ENCODE data around the gene PCCA. TPM values are rescaled to one million over a fixed set of nuclear protein-coding genes. Genes with fewer than 3 reads are reported as not detected.

PCCA gene
- total and polyA plus RNA-seq, 4 donors: 17.7 to 37.4 (median 22.6) TPM

- DNase-seq (peak in 1 of 2 donors; percentile 71), ATAC-seq (ENCODE audit: low FRiP score) (no peak)
- Histone ChIP-seq H3K4me1 (ENCODE audit: control insufficient read depth in 1 of 2, insufficient read depth in 2 of 2, low read length in 2 of 2) (no peaks in the 10 kb centered on the region), H3K9me3 (ENCODE audit: control insufficient read depth, low read length) (no peaks in the 10 kb centered on the region), H3K27me3 (ENCODE audit: control insufficient read depth in 1 of 2, insufficient read depth in 2 of 2, low read length in 1 of 2) (no peaks in the 10 kb centered on the region), H3K36me3 (ENCODE audit: control insufficient read depth in 1 of 2, insufficient read depth in 2 of 2, low read length in 1 of 2) (no peaks in the 10 kb centered on the region), H3K4me3 (ENCODE audit: low read length in 2 of 2) (no peak overlapping the region), H3K27ac (ENCODE audit: low read depth in 1 of 2, low read length in 2 of 2) (no peak overlapping the region)
- 88% methylated on average over 26 of the region's 26 CpGs for WGBS, 2 donors
- intact Hi-C loops (cut with DNase I): no loop called here
Observed at GRCh38 chr13:100543872-100544602, 455.1 kb downstream of the PCCA start.

- Histone ChIP-seq H3K36me3 (ENCODE audit: control insufficient read depth in 1 of 2, insufficient read depth in 2 of 2, low read length in 1 of 2) (no peaks in the 10 kb centered on the region), H3K27ac (ENCODE audit: low read depth in 1 of 2, low read length in 2 of 2) (no peak overlapping the region), H3K9me3 (ENCODE audit: control insufficient read depth, low read length) (no peaks in the 10 kb centered on the region), H3K27me3 (ENCODE audit: control insufficient read depth in 1 of 2, insufficient read depth in 2 of 2, low read length in 1 of 2) (no peaks in the 10 kb centered on the region), H3K4me3 (ENCODE audit: low read length in 2 of 2) (no peak overlapping the region), H3K4me1 (ENCODE audit: control insufficient read depth in 1 of 2, insufficient read depth in 2 of 2, low read length in 2 of 2) (no peaks in the 10 kb centered on the region)
- intact Hi-C loops (cut with DNase I): no loop called here
- WGBS, 2 donors: 71 to 76% methylated on average over 19 to 22 of the region's 22 CpGs
- peak; percentile 58 for ATAC-seq (ENCODE audit: low FRiP score)
- peak; percentile 59 to 83 for DNase-seq
Observed at GRCh38 chr13:100544866-100545683, 456.2 kb downstream of the PCCA start.

GRCh38 chr13:100545684-100546061, 456.8 kb downstream of the PCCA start:
- Histone ChIP-seq H3K4me1 (ENCODE audit: control insufficient read depth in 1 of 2, insufficient read depth in 2 of 2, low read length in 2 of 2) (no peaks in the 10 kb centered on the region), H3K36me3 (ENCODE audit: control insufficient read depth in 1 of 2, insufficient read depth in 2 of 2, low read length in 1 of 2) (no peaks in the 10 kb centered on the region), H3K27me3 (ENCODE audit: control insufficient read depth in 1 of 2, insufficient read depth in 2 of 2, low read length in 1 of 2) (no peaks in the 10 kb centered on the region), H3K9me3 (ENCODE audit: control insufficient read depth, low read length) (no peaks in the 10 kb centered on the region), H3K27ac (ENCODE audit: low read depth in 1 of 2, low read length in 2 of 2) (no peak overlapping the region), H3K4me3 (ENCODE audit: low read length in 2 of 2) (no peak overlapping the region)
- ATAC-seq (ENCODE audit: low FRiP score) (no peak), DNase-seq (no peak)
- intact Hi-C loops (cut with DNase I): no loop called here
- 95 to 97% methylated on average over 4 of the region's 4 CpGs for whole genome bisulfite sequencing, 2 donors

- no peak for DNase-seq
- intact Hi-C loops (cut with DNase I): no loop called here
- WGBS, 2 donors: 96% methylated on average over 21 of the region's 21 CpGs
- Histone ChIP-seq H3K4me1 (ENCODE audit: control insufficient read depth in 1 of 2, insufficient read depth in 2 of 2, low read length in 2 of 2) (no peaks in the 10 kb centered on the region), H3K4me3 (ENCODE audit: low read length in 2 of 2) (no peak overlapping the region), H3K27ac (ENCODE audit: low read depth in 1 of 2, low read length in 2 of 2) (no peak overlapping the region), H3K27me3 (ENCODE audit: control insufficient read depth in 1 of 2, insufficient read depth in 2 of 2, low read length in 1 of 2) (no peaks in the 10 kb centered on the region), H3K9me3 (ENCODE audit: control insufficient read depth, low read length) (no peaks in the 10 kb centered on the region), H3K36me3 (ENCODE audit: control insufficient read depth in 1 of 2, insufficient read depth in 2 of 2, low read length in 1 of 2) (no peaks in the 10 kb centered on the region)
- no peak for ATAC-seq (ENCODE audit: low FRiP score)
Observed at GRCh38 chr13:100546713-100547405, 458.0 kb downstream of the PCCA start.

- H3K9me3 ChIP-seq (ENCODE audit: control insufficient read depth, low read length): no peaks in the 10 kb centered on the region
- H3K27ac ChIP-seq (ENCODE audit: low read depth in 1 of 2, low read length in 2 of 2): peak overlapping the region in 1 of 2 donors; percentile 25
- WGBS, 2 donors: 12 to 14% methylated on average over 9 of the region's 9 CpGs
- ATAC-seq (ENCODE audit: low FRiP score) (no peak), DNase-seq (no peak)
- H3K27me3 ChIP-seq (ENCODE audit: control insufficient read depth in 1 of 2, insufficient read depth in 2 of 2, low read length in 1 of 2): no peaks in the 10 kb centered on the region
- H3K4me1 ChIP-seq (ENCODE audit: control insufficient read depth in 1 of 2, insufficient read depth in 2 of 2, low read length in 2 of 2): no peaks in the 10 kb centered on the region
- no peak overlapping the region for H3K4me3 ChIP-seq (ENCODE audit: low read length in 2 of 2)
- H3K36me3 ChIP-seq (ENCODE audit: control insufficient read depth in 1 of 2, insufficient read depth in 2 of 2, low read length in 1 of 2): no peaks in the 10 kb centered on the region
- intact Hi-C loops (cut with DNase I): no loop called here
Observed at GRCh38 chr13:100547791-100548201, 458.9 kb downstream of the PCCA start.

GRCh38 chr13:100549316-100549715, 460.4 kb downstream of the PCCA start:
- intact Hi-C loops (cut with DNase I): no loop called here
- Histone ChIP-seq H3K36me3 (ENCODE audit: control insufficient read depth in 1 of 2, insufficient read depth in 2 of 2, low read length in 1 of 2) (no peaks in the 10 kb centered on the region), H3K27ac (ENCODE audit: low read depth in 1 of 2, low read length in 2 of 2) (no peak overlapping the region), H3K4me3 (ENCODE audit: low read length in 2 of 2) (no peak overlapping the region), H3K9me3 (ENCODE audit: control insufficient read depth, low read length) (no peaks in the 10 kb centered on the region), H3K27me3 (ENCODE audit: control insufficient read depth in 1 of 2, insufficient read depth in 2 of 2, low read length in 1 of 2) (no peaks in the 10 kb centered on the region), H3K4me1 (ENCODE audit: control insufficient read depth in 1 of 2, insufficient read depth in 2 of 2, low read length in 2 of 2) (no peaks in the 10 kb centered on the region)
- DNase-seq (no peak), ATAC-seq (ENCODE audit: low FRiP score) (no peak)
- WGBS, 2 donors: 87 to 92% methylated on average over 9 of the region's 9 CpGs

GRCh38 chr13:100552755-100553154, 463.9 kb downstream of the PCCA start:
- Histone ChIP-seq H3K27ac (ENCODE audit: low read depth in 1 of 2, low read length in 2 of 2) (no peak overlapping the region), H3K27me3 (ENCODE audit: control insufficient read depth in 1 of 2, insufficient read depth in 2 of 2, low read length in 1 of 2) (no peaks in the 10 kb centered on the region), H3K9me3 (ENCODE audit: control insufficient read depth, low read length) (no peaks in the 10 kb centered on the region), H3K4me3 (ENCODE audit: low read length in 2 of 2) (no peak overlapping the region), H3K4me1 (ENCODE audit: control insufficient read depth in 1 of 2, insufficient read depth in 2 of 2, low read length in 2 of 2) (no peaks in the 10 kb centered on the region), H3K36me3 (ENCODE audit: control insufficient read depth in 1 of 2, insufficient read depth in 2 of 2, low read length in 1 of 2) (no peaks in the 10 kb centered on the region)
- DNase-seq: no peak
- no peak for ATAC-seq (ENCODE audit: low FRiP score)
- intact Hi-C loops (cut with DNase I): no loop called here
- 92 to 94% methylated on average over 11 of the region's 11 CpGs for WGBS, 2 donors

- Histone ChIP-seq H3K27me3 (ENCODE audit: control insufficient read depth in 1 of 2, insufficient read depth in 2 of 2, low read length in 1 of 2) (no peaks in the 10 kb centered on the region), H3K36me3 (ENCODE audit: control insufficient read depth in 1 of 2, insufficient read depth in 2 of 2, low read length in 1 of 2) (no peaks in the 10 kb centered on the region), H3K4me1 (ENCODE audit: control insufficient read depth in 1 of 2, insufficient read depth in 2 of 2, low read length in 2 of 2) (no peaks in the 10 kb centered on the region), H3K9me3 (ENCODE audit: control insufficient read depth, low read length) (no peaks in the 10 kb centered on the region), H3K4me3 (ENCODE audit: low read length in 2 of 2) (no peak overlapping the region), H3K27ac (ENCODE audit: low read depth in 1 of 2, low read length in 2 of 2) (no peak overlapping the region)
- DNase-seq (no peak), ATAC-seq (ENCODE audit: low FRiP score) (no peak)
- intact Hi-C loops (cut with DNase I): no loop called here
- WGBS, 2 donors: 80 to 84% methylated on average over 8 of the region's 8 CpGs
Observed at GRCh38 chr13:100559886-100560285, 471.0 kb downstream of the PCCA start.

All from aorta (tissue), 5 donors.